ENCODE data around the gene DDX60. TPM values are rescaled to one million over a fixed set of nuclear protein-coding genes. Genes with fewer than 3 reads are reported as not detected.
A peak's percentile ranks its signal among the peaks of the same experiment; 100 is the strongest.
"Not testable (repeated sequence)": the region's sequence is repeated elsewhere in the genome, so short reads cannot be mapped to it uniquely, and the experiment has no call there.

Gene DDX60
- total RNA-seq, 1 donor from 2014 or later = 19.2 TPM

- Mint-ChIP-seq H3K36me3 (no peaks in the 10 kb centered on the region), H3K27ac (no peak overlapping the region), H3K4me1 (peaks cover 3% of the 10 kb centered on the region), H3K9me3 (no peaks in the 10 kb centered on the region), H3K4me3 (no peak overlapping the region), H3K27me3 (ENCODE audit: low read depth) (peaks cover under 1% of the 10 kb centered on the region)
- no peak for TF ChIP-seq CTCF (IDR thresholded peaks at IDR 0.05; ENCODE audit: unreplicated experiment)
- no peak for DNase-seq (ENCODE audit: low spot score in 2 of 2, unreplicated experiment in 2 of 2)
Observed at GRCh38 chr4:168335621-168336020, 17.1 kb upstream of the DDX60 start.

- DNase-seq (ENCODE audit: low spot score in 2 of 2, unreplicated experiment in 2 of 2) = no peak
- no peak overlapping the region for H3K27ac Mint-ChIP-seq
- peaks cover 13% of the 10 kb centered on the region for H3K27me3 Mint-ChIP-seq (ENCODE audit: low read depth)
- H3K9me3 Mint-ChIP-seq = no peaks in the 10 kb centered on the region
- no peak overlapping the region for H3K4me3 Mint-ChIP-seq
- no peak for TF ChIP-seq CTCF (IDR thresholded peaks at IDR 0.05; ENCODE audit: unreplicated experiment)
- no peaks in the 10 kb centered on the region for H3K36me3 Mint-ChIP-seq
- peaks cover 3% of the 10 kb centered on the region for H3K4me1 Mint-ChIP-seq
Observed at GRCh38 chr4:168334053-168334452, 15.5 kb upstream of the DDX60 start.

GRCh38 chr4:168330575-168330974, 12.0 kb upstream of the DDX60 start:
- H3K27me3 Mint-ChIP-seq (ENCODE audit: low read depth) = peaks cover 13% of the 10 kb centered on the region
- H3K4me1 Mint-ChIP-seq; H3K4me3 Mint-ChIP-seq; H3K9me3 Mint-ChIP-seq; H3K27ac Mint-ChIP-seq; H3K36me3 Mint-ChIP-seq; DNase-seq (ENCODE audit: low spot score in 2 of 2, unreplicated experiment in 2 of 2): not testable (repeated sequence)

- Mint-ChIP-seq H3K4me1 (no peaks in the 10 kb centered on the region), H3K9me3 (peaks cover 3% of the 10 kb centered on the region), H3K27me3 (ENCODE audit: low read depth) (peaks cover 17% of the 10 kb centered on the region), H3K36me3 (no peaks in the 10 kb centered on the region), H3K27ac (no peak overlapping the region), H3K4me3 (no peak overlapping the region)
- DNase-seq (ENCODE audit: low spot score in 2 of 2, unreplicated experiment in 2 of 2) = no peak
- no peak for TF ChIP-seq CTCF (IDR thresholded peaks at IDR 0.05; ENCODE audit: unreplicated experiment)
Observed at GRCh38 chr4:168325591-168325990, 7.0 kb upstream of the DDX60 start.

- peaks cover 6% of the 10 kb centered on the region for H3K27me3 Mint-ChIP-seq (ENCODE audit: low read depth)
- H3K27ac Mint-ChIP-seq = no peak overlapping the region
- no peak for TF ChIP-seq CTCF (IDR thresholded peaks at IDR 0.05; ENCODE audit: unreplicated experiment)
- no peaks in the 10 kb centered on the region for H3K9me3 Mint-ChIP-seq
- no peak overlapping the region for H3K4me3 Mint-ChIP-seq
- no peak for DNase-seq (ENCODE audit: low spot score in 2 of 2, unreplicated experiment in 2 of 2)
- peaks cover 27% of the 10 kb centered on the region for H3K4me1 Mint-ChIP-seq
- no peaks in the 10 kb centered on the region for H3K36me3 Mint-ChIP-seq
Observed at GRCh38 chr4:168321006-168321405, 2.5 kb upstream of the DDX60 start.

- Mint-ChIP-seq H3K27ac (peak overlapping the region; percentile 99), H3K36me3 (no peaks in the 10 kb centered on the region), H3K4me3 (peak overlapping the region; percentile 88), H3K4me1 (peaks cover 27% of the 10 kb centered on the region), H3K9me3 (no peaks in the 10 kb centered on the region), H3K27me3 (ENCODE audit: low read depth) (peaks cover 6% of the 10 kb centered on the region)
- no peak for TF ChIP-seq CTCF (IDR thresholded peaks at IDR 0.05; ENCODE audit: unreplicated experiment)
- DNase-seq (ENCODE audit: low spot score in 2 of 2, unreplicated experiment in 2 of 2) = no peak
Observed at GRCh38 chr4:168319486-168320019, 1.0 kb upstream of the DDX60 start.

Measured in mesothelial cell of epicardium (in vitro differentiated cells).